Measurements from ENCODE around the gene TP53AIP1. TPM values are rescaled to one million over a fixed set of nuclear protein-coding genes. Genes with fewer than 3 reads are reported as not detected.

The TP53AIP1 gene
- total and polyA plus RNA-seq, 9 of the 15 experiments (the other 6 are each of a cell fraction or from before 2014, with no cell fraction given): not detected

DNA sequence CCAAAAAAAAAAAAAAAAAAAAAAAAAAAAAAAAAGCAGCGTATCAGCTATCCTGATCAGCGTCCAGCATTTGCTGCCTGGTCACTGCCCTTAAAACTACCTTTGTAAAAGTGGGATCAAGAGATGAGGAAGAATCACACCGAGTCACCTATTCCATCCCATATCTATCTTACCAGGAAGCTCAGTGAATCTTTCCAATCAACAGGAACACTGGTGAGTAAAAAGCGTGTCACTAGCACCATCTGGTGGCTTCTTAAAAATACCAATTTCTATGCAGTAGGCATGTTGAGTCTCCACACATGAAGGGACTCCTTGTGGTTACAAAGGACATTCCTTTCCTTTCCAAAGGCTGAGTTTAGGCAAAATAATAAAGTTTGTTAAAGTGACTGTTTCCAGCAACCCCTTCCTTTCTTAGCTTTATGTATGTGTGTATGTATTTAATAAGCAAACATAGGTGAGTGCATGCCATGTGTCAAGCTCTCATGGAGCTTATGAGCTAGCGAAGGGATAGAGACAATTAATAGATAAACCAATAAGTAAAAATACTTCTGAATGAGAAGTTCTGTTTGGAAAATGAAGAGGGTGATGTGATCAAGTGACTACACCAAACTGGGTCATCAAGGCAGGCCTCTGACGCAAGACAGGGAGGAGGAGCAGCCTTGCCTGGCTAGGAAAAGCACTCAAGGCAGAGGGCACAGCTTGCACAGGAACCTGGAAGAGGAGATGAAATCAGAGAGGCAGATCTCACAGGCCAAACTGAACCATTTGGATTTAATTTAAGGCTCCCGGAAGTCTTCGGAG lies 13.9 kb upstream of the TP53AIP1 start (continued):
- TF ChIP-seq PHF21A (IDR thresholded peaks at IDR 0.05; ENCODE audit: borderline replicate concordance, low read depth): no peak
- TF ChIP-seq, protein P1, sequence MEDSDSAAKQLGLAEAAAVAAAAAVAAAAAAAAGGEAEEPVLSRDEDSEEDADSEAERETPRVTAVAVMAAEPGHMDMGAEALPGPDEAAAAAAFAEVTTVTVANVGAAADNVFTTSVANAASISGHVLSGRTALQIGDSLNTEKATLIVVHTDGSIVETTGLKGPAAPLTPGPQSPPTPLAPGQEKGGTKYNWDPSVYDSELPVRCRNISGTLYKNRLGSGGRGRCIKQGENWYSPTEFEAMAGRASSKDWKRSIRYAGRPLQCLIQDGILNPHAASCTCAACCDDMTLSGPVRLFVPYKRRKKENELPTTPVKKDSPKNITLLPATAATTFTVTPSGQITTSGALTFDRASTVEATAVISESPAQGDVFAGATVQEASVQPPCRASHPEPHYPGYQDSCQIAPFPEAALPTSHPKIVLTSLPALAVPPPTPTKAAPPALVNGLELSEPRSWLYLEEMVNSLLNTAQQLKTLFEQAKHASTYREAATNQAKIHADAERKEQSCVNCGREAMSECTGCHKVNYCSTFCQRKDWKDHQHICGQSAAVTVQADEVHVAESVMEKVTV (CRISPR knock-in tag; IDR thresholded peaks at IDR 0.05): peak; percentile 64

DNA sequence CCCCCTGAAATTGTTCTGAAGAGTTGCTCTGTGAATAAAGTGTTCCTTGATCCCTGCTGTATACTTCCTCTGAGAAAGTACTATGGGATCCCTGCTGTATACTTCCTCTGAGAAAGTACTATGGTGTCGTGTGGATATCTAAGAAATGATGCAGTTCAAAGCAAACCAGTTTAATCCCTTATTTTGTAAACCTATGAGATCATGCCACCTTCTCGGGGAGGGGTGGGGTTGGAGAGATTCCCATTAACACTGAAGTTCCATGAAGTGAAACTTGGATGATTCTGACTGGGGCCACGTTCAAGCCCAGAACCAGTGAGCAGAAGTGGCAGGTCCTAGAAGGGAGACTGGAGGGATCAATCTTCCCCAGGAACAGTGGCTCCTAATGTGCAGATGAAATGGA lies 13.0 kb upstream of the TP53AIP1 start:
- in situ Hi-C loops (cut with MboI) (loop anchor here (5.0 kb wide), 1 partner anchor 78 kb away; no protein-coding TSS in a partner anchor), intact Hi-C loops (cut with micrococcal nuclease) (loop anchor here (1.0 to 10.0 kb wide), 4 partner anchors 71 to 921 kb away; no protein-coding TSS in a partner anchor)
- 0% methylated on average over 3 of the region's 3 CpGs for WGBS (ENCODE audit: insufficient coverage, low coverage, missing lambda C conversion rate)
- no peak overlapping the region for H3K27ac ChIP-seq (ENCODE audit: extremely low read depth, low read depth, low read length)
- H2AFZ ChIP-seq (ENCODE audit: low read depth, low read length): no peak overlapping the region
- H4K20me1 ChIP-seq (replicated peaks; ENCODE audit: control insufficient read depth, insufficient read depth, low read length): no peaks in the 10 kb centered on the region
- H3K9me1 ChIP-seq (ENCODE audit: control insufficient read depth, insufficient read depth, low read length): no peaks in the 10 kb centered on the region
- DNase-seq (ENCODE audit: extremely low read depth in 1 of 4, low spot score in 3 of 4) (no peak), FAIRE-seq (no peak), ATAC-seq (no peak)
- no peaks in the 10 kb centered on the region for H3K36me3 ChIP-seq (ENCODE audit: control insufficient read depth, insufficient read depth, low read length)
- no peak overlapping the region for H3K4me3 ChIP-seq
- BruUV-seq (replicated peaks): no TSS peak
- no peaks in the 10 kb centered on the region for H3K79me2 ChIP-seq (ENCODE audit: control insufficient read depth, insufficient read depth, low read length)
- H3K9me3 ChIP-seq (replicated peaks; ENCODE audit: control insufficient read depth, insufficient read depth, low read depth, low read length): no peaks in the 10 kb centered on the region
- POLR2A ChIA-PET: interaction anchor here (0.7 kb wide), 1 partner anchor 17 kb away, joined by 6 read pairs; no protein-coding TSS in a partner anchor
- CTCF ChIA-PET (ENCODE audit: low intra/inter-chr PET ratio): interaction anchor here (0.6 to 2.6 kb wide), 2 partner anchors 71 to 565 kb away, joined by 4 to 23 read pairs; no protein-coding TSS in a partner anchor
- no peak overlapping the region for H3K9ac ChIP-seq (ENCODE audit: insufficient read depth in 1 of 2, low read depth in 2 of 2, low read length in 2 of 2)
- H3K4me2 ChIP-seq (ENCODE audit: insufficient read depth, low read length): no peak overlapping the region
- H3K27me3 ChIP-seq (ENCODE audit: control insufficient read depth in 2 of 2, insufficient read depth in 2 of 2, low read length in 2 of 2): peaks cover 0 to 4% of the 10 kb centered on the region in 2 experiments; a peak in 2 of 5 replicates
- H3K4me1 ChIP-seq (replicated peaks in 1 of 2; ENCODE audit: control insufficient read depth in 2 of 2, insufficient read depth in 2 of 2, low read length in 2 of 2): no peaks in the 10 kb centered on the region
- TF ChIP-seq, protein P2, sequence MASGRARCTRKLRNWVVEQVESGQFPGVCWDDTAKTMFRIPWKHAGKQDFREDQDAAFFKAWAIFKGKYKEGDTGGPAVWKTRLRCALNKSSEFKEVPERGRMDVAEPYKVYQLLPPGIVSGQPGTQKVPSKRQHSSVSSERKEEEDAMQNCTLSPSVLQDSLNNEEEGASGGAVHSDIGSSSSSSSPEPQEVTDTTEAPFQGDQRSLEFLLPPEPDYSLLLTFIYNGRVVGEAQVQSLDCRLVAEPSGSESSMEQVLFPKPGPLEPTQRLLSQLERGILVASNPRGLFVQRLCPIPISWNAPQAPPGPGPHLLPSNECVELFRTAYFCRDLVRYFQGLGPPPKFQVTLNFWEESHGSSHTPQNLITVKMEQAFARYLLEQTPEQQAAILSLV (tag; IDR thresholded peaks at IDR 0.05): no peak
- TF ChIP-seq ZNF277 (CRISPR knock-in tag; IDR thresholded peaks at IDR 0.05; ENCODE audit: borderline replicate concordance): no peak
- TF ChIP-seq E2F8 (IDR thresholded peaks at IDR 0.05; ENCODE audit: low read depth, partially characterized antibody): no peak
- no peak for TF ChIP-seq ZNF197 (CRISPR knock-in tag; IDR thresholded peaks at IDR 0.05; ENCODE audit: low read depth)
- TF ChIP-seq ZNF24 (IDR thresholded peaks at IDR 0.05): no peak
- TF ChIP-seq ZNF76 (CRISPR knock-in tag; IDR thresholded peaks at IDR 0.05; ENCODE audit: borderline replicate concordance): no peak
- TF ChIP-seq, protein P1 (CRISPR knock-in tag; IDR thresholded peaks at IDR 0.05): no peak

Data from K562 (cell line).